Measurements from ENCODE around the gene MED22. TPM values are rescaled to one million over a fixed set of nuclear protein-coding genes. Genes with fewer than 3 reads are reported as not detected.

MED22 gene
- total and polyA plus RNA-seq, 10 donors = 13.3 to 33.7 (median 28.3) TPM

DNA sequence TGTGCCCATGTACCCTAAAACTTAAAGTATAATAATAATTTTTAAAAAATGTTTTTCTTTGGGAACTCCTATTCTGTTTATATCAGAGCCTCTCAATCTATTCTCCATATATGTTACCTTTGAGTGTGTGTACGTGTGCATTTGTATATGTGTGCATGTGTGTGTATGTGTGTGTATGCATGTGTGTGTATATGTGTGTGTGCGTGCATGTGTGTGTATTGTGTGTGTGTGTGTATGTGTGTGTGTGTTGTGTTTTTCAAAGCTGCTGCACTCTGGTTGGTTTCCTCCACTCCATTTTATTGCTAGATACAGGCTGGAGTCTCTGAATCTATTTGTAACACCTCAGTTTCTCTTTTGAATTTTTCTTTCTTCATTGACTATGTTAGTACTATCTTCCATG lies 31.9 kb downstream of the MED22 start:
- no peak for DNase-seq
- TF ChIP-seq POLR2A (IDR thresholded peaks at IDR 0.05) (no peak), POLR2AphosphoS5 (IDR thresholded peaks at IDR 0.05) (no peak)
- TF ChIP-seq, protein P1, sequence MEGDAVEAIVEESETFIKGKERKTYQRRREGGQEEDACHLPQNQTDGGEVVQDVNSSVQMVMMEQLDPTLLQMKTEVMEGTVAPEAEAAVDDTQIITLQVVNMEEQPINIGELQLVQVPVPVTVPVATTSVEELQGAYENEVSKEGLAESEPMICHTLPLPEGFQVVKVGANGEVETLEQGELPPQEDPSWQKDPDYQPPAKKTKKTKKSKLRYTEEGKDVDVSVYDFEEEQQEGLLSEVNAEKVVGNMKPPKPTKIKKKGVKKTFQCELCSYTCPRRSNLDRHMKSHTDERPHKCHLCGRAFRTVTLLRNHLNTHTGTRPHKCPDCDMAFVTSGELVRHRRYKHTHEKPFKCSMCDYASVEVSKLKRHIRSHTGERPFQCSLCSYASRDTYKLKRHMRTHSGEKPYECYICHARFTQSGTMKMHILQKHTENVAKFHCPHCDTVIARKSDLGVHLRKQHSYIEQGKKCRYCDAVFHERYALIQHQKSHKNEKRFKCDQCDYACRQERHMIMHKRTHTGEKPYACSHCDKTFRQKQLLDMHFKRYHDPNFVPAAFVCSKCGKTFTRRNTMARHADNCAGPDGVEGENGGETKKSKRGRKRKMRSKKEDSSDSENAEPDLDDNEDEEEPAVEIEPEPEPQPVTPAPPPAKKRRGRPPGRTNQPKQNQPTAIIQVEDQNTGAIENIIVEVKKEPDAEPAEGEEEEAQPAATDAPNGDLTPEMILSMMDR (IDR thresholded peaks at IDR 0.05 in 8 of 11, conservative IDR thresholded peaks at IDR 0.05 in 3 of 11) = no peak
- H3K36me3 ChIP-seq = no peaks in the 10 kb centered on the region
- no peak overlapping the region for H3K27ac ChIP-seq
- no peak overlapping the region for H3K4me3 ChIP-seq
- 69 to 91% (median 80%) methylated on average over 2 of the region's 2 CpGs for WGBS, 5 donors
- no peaks in the 10 kb centered on the region for H3K9me3 ChIP-seq
- H3K4me1 ChIP-seq = no peaks in the 10 kb centered on the region
- intact Hi-C loops (cut with DNase I; ENCODE audit: low total_unique reads) = no loop called here
- H3K27me3 ChIP-seq (replicated peaks in 1 of 7) = no peaks in the 10 kb centered on the region

DNA sequence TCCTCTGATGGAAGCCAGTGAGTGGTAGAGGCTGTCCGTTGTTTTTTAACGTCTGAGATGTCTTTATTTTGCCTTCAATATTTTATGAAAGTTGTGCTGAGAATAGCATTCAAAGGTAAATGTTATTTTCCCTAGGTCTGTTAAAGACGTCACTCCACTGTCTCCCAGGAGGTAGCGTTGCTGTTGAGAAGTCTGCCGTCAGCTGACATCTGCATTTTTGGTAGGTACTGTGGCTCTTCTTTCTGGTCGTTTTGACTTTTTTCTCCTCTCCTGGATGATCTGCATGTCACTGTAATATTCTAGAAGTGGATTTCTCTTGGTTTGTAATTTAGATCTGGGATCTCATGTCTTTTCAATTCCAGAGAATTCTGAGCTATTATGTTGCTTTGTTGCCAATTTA lies 38.3 kb downstream of the MED22 start:
- H3K4me1 ChIP-seq = no peaks in the 10 kb centered on the region
- TF ChIP-seq POLR2AphosphoS5 (IDR thresholded peaks at IDR 0.05) (no peak), POLR2A (IDR thresholded peaks at IDR 0.05) (no peak)
- TF ChIP-seq, protein P1 (IDR thresholded peaks at IDR 0.05 in 8 of 11, conservative IDR thresholded peaks at IDR 0.05 in 3 of 11) = no peak
- no peak for DNase-seq
- peaks cover 0 to 23% (median 0%) of the 10 kb centered on the region in 7 donors for H3K27me3 ChIP-seq (replicated peaks in 1 of 7)
- no peaks in the 10 kb centered on the region for H3K9me3 ChIP-seq
- WGBS, 5 donors = 84 to 88% (median 87%) methylated on average over 6 of the region's 6 CpGs
- no peaks in the 10 kb centered on the region for H3K36me3 ChIP-seq
- no peak overlapping the region for H3K4me3 ChIP-seq
- H3K27ac ChIP-seq = no peak overlapping the region
- intact Hi-C loops (cut with DNase I; ENCODE audit: low total_unique reads) = no loop called here

DNA sequence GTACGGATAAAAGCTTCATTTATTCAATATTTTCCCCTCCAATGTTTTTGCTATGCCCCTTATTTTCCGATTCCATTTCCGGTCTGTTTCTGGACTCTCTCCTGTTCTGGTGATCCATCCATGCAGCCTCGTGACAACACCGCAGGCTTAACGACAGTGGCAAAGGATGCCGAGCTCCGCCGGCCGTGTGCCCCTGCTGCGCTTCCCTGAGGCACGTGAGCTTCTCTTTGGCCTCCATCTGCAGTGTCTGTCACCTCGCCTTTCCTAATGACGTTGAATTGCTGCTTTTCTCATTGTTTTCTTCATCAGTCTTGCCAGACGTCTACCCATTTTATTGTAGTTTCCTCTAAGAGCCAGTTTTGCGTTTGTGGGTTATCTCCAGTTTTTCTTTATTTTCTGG lies 40.6 kb downstream of the MED22 start:
- H3K9me3 ChIP-seq = no peaks in the 10 kb centered on the region
- no peak overlapping the region for H3K27ac ChIP-seq
- no peaks in the 10 kb centered on the region for H3K4me1 ChIP-seq
- intact Hi-C loops (cut with DNase I; ENCODE audit: low total_unique reads) = no loop called here
- 76 to 78% (median 76%) methylated on average over 16 of the region's 16 CpGs for WGBS, 5 donors
- peaks cover 0 to 36% (median 0%) of the 10 kb centered on the region in 7 donors for H3K27me3 ChIP-seq (replicated peaks in 1 of 7)
- no peak overlapping the region for H3K4me3 ChIP-seq
- H3K36me3 ChIP-seq = no peaks in the 10 kb centered on the region
- no peak for DNase-seq
- TF ChIP-seq, protein P1 (IDR thresholded peaks at IDR 0.05 in 8 of 11, conservative IDR thresholded peaks at IDR 0.05 in 3 of 11) = no peak
- TF ChIP-seq POLR2AphosphoS5 (IDR thresholded peaks at IDR 0.05) (no peak), POLR2A (IDR thresholded peaks at IDR 0.05) (no peak)

DNA sequence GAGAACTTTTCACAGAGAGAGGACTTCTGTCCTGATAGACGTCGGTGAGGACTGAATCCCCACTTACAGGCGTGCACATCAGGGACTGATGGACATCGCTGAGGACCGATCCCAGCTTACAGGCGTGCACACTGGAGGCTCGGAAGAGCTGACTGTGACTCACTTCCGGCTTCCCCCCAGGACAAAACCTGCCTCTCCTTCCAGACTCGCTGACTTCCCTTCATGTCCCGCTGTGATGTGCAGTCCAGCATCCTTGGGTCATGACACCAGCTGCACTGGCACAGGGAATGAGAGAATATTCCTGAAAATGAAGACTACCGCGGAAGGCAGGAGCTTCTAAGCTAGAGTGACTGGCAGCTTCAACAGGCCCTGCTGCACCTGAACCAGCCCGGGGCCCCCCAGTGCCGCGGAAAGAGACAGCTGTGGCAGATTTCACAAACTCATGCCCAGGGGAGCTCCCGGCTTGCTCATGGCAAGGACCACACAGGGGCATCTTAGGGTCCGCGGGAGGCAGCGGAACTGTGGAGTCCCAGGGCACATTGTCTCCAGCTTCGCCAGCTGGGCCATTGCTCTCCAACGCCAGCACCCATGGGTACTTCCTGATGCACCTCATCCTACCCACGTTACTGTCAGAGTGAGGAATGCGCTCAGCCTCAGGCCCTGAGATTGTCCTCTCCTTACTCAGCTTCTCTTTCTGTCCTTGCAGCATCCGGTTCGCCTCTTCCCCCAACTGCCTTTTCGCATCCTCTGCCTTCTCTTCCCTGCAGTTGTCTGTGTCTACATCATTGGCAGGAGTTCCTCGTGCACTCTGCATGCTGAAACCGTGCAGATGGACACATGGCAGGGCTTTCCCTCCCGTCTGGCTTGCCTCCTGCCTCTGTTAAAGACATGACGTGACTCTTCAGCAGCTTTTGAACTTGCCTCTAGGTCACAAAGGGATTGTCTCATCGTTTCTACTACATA lies 41.4 kb downstream of the MED22 start:
- no peak for TF ChIP-seq POLR2A (IDR thresholded peaks at IDR 0.05)
- TF ChIP-seq, protein P1 (IDR thresholded peaks at IDR 0.05 in 8 of 11, conservative IDR thresholded peaks at IDR 0.05 in 3 of 11) = no peak
- no peak for TF ChIP-seq POLR2AphosphoS5 (IDR thresholded peaks at IDR 0.05)
- Histone ChIP-seq H3K27ac (no peak overlapping the region), H3K36me3 (no peaks in the 10 kb centered on the region), H3K9me3 (no peaks in the 10 kb centered on the region), H3K4me1 (no peaks in the 10 kb centered on the region), H3K27me3 (replicated peaks in 1 of 7) (peaks cover 0 to 36% (median 0%) of the 10 kb centered on the region in 7 donors), H3K4me3 (no peak overlapping the region)
- no peak for DNase-seq
- 73 to 78% (median 76%) methylated on average over 30 to 31 of the region's 31 CpGs for WGBS, 5 donors
- intact Hi-C loops (cut with DNase I; ENCODE audit: low total_unique reads) = no loop called here

Measured in spleen (tissue), 11 donors.